PC-3 (cell line): Measurements from ENCODE around the gene USP46. TPM values are rescaled to one million over a fixed set of nuclear protein-coding genes. Genes with fewer than 3 reads are reported as not detected.

Source experiments
- ATAC-seq: fragments of 200-7000 bp; cut with Tn5 transposase; 2 replicates; pipeline ENCODE4 v1.9.1; 2020; ENCODE audit warnings: mild to moderate bottlenecking, moderate library complexity
- BruUV-seq: library from RNA; stranded (reverse); fragments of 400-500 nt; replicated peaks from 2 replicates; lab custom pipeline; 2021; lab: Mats Ljungman, UMichigan
- CTCF ChIA-PET: fragments of 300-600 bp; sonication (Branson Sonifier 250); formaldehyde crosslinking; loops from one replicate; lab custom pipeline; 2022; ENCODE audit warnings: antibody characterized with exemption; lab: Charles Lee
- POLR2A ChIA-PET: fragments of 300-600 bp; sonication (Branson Sonifier 250); formaldehyde crosslinking; loops from one replicate; lab custom pipeline; 2022; ENCODE audit warnings: antibody characterized with exemption; ENCODE audit not compliant: unreplicated experiment; lab: Charles Lee
- DNase-seq: peaks from one replicate; pipeline ENCODE4 v3.0.0-alpha.2; 2015
- H2AFZ ChIP-seq: fragments of 300-600 bp; sonication (generic); 2 replicates; pipeline ENCODE4 v1.6.0; 2016; ENCODE audit warnings: antibody characterized with exemption, low read length
- H3F3A ChIP-seq: fragments of 300-600 bp; sonication (generic); one replicate; pipeline ENCODE4 v1.6.0; 2017; ENCODE audit warnings: antibody characterized with exemption, low read length, control low read depth, mild to moderate bottlenecking; ENCODE audit not compliant: unreplicated experiment
- H3K27ac ChIP-seq: fragments of 300-600 bp; sonication (generic); 2 replicates; pipeline ENCODE4 v1.5.1; 2016; ENCODE audit warnings: mild to moderate bottlenecking, low read length
- H3K27me3 ChIP-seq: fragments of 300-600 bp; sonication (generic); 2 replicates; pipeline ENCODE4 v1.6.1; 2016; ENCODE audit warnings: low read length, mixed read lengths
- H3K36me3 ChIP-seq: fragments of 300-600 bp; sonication (generic); 2 replicates; pipeline ENCODE4 v1.6.1; 2016; ENCODE audit warnings: low read depth, mixed run types, low read length, mixed read lengths
- H3K4me1 ChIP-seq: fragments of 300-600 bp; sonication (generic); 2 replicates; pipeline ENCODE4 v1.5.1; 2016; ENCODE audit warnings: low read length; ENCODE audit not compliant: insufficient read depth
- H3K4me2 ChIP-seq: fragments of 300-600 bp; sonication (generic); 2 replicates; pipeline ENCODE4 v1.6.0; 2016; ENCODE audit warnings: low read length
- H3K4me3 ChIP-seq: fragments of 300-600 bp; sonication (generic); 2 replicates; pipeline ENCODE4 v1.5.1; 2016; ENCODE audit warnings: mild to moderate bottlenecking, low read length, mixed read lengths
- H3K79me2 ChIP-seq: fragments of 300-600 bp; sonication (generic); 2 replicates; pipeline ENCODE4 v1.6.1; 2017; ENCODE audit warnings: low read length, mixed read lengths
- H3K9ac ChIP-seq: fragments of 300-600 bp; sonication (generic); 2 replicates; pipeline ENCODE4 v1.6.0; 2016; ENCODE audit warnings: mild to moderate bottlenecking, low read length
- H3K9me2 ChIP-seq: fragments of 300-600 bp; sonication (generic); replicated peaks from 2 replicates; pipeline ENCODE4 v1.6.1; 2016; ENCODE audit warnings: mixed run types, low read length, mixed read lengths
- H3K9me3 ChIP-seq: fragments of 300-600 bp; sonication (generic); 2 replicates; pipeline ENCODE4 v1.6.1; 2016; ENCODE audit warnings: low read length, mixed read lengths
- H4K20me1 ChIP-seq: fragments of 300-600 bp; sonication (generic); 2 replicates; pipeline ENCODE4 v1.6.1; 2016; ENCODE audit warnings: low read length, mixed read lengths
- EZH2 ChIP-seq: fragments of 300-600 bp; sonication (generic); IDR thresholded peaks from one replicate; pipeline ENCODE4 v1.6.1; 2017; ENCODE audit warnings: antibody characterized with exemption, mild to moderate bottlenecking, low read length; ENCODE audit not compliant: unreplicated experiment
- EZH2phosphoT487 ChIP-seq: fragments of 300-600 bp; sonication (generic); IDR thresholded peaks from 2 replicates; pipeline ENCODE4 v1.6.1; 2018; ENCODE audit warnings: mild to moderate bottlenecking, antibody characterized with exemption, low read length, borderline replicate concordance
- intact Hi-C: fragments of 100-400 bp; cut with micrococcal nuclease; formaldehyde crosslinking; loops from 2 replicates; pipeline ENCODE4 v1.9.0; 2023
- total RNA-seq: library from RNA; depleted of rRNA; stranded (reverse); fragments of >200 nt; gene quantifications from 2 replicates; pipeline ENCODE4 v1.2.3, GENCODE V29; 2014
- TF ChIP-seq, protein P1 (sequence below): fragments of 300-600 bp; sonication (generic); conservative IDR thresholded peaks from 2 replicates; pipeline ENCODE4 v1.5.1; 2017; ENCODE audit warnings: antibody characterized with exemption, low read depth, mild to moderate bottlenecking, low read length

Gene USP46
- total RNA-seq, 1 experiment from 2014 or later = 9.4 TPM

DNA sequence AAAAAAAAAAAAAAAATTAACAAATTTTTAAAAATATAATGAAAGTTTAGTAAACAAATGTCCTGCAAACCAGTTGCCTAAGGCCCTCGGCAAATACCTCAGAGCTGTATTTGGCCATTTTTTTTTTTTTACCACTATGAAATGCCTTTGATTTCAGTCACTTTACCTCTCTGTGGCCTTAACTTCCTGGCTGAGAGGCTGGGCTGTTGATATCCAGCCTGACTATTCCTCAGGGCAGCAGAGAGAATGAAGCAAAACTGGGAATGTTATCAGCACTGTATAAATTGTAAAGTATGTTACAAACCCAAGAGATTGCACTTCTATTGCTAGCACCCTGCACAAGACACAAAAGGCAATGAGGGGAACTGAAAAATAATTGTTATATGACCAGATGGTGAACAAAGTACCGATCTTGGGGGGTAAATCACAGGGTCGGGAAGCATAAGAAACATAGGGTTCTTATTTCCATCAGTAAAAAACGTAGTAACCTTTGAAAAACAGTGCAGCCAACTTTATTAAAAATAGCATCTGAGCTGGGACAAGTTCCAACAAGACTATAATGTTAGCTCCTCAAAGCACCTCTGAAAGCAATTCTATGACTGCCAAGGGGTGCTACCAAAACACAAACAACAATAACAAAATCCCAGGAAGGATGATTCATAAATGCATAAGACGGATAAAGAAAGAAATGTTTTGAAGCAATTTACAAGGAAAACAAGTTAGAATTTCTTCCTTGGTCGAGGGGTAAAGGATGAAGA lies 18.1 kb downstream of the USP46 start:
- Histone ChIP-seq H2AFZ (no peak overlapping the region), H3K9me2 (no peaks in the 10 kb centered on the region), H3K27me3 (no peaks in the 10 kb centered on the region), H3F3A (no peaks in the 10 kb centered on the region), H3K27ac (no peak overlapping the region), H3K9ac (no peak overlapping the region), H3K4me2 (no peak overlapping the region), H3K4me1 (peaks cover 15% of the 10 kb centered on the region; the same call in 1 of the 2 replicates), H3K36me3 (no peaks in the 10 kb centered on the region), H3K9me3 (no peaks in the 10 kb centered on the region), H4K20me1 (peaks cover 9% of the 10 kb centered on the region; the same call in 1 of the 2 replicates), H3K79me2 (peaks cover 38% of the 10 kb centered on the region), H3K4me3 (no peak overlapping the region)
- TF ChIP-seq EZH2phosphoT487 = no peak
- TF ChIP-seq, protein P1, sequence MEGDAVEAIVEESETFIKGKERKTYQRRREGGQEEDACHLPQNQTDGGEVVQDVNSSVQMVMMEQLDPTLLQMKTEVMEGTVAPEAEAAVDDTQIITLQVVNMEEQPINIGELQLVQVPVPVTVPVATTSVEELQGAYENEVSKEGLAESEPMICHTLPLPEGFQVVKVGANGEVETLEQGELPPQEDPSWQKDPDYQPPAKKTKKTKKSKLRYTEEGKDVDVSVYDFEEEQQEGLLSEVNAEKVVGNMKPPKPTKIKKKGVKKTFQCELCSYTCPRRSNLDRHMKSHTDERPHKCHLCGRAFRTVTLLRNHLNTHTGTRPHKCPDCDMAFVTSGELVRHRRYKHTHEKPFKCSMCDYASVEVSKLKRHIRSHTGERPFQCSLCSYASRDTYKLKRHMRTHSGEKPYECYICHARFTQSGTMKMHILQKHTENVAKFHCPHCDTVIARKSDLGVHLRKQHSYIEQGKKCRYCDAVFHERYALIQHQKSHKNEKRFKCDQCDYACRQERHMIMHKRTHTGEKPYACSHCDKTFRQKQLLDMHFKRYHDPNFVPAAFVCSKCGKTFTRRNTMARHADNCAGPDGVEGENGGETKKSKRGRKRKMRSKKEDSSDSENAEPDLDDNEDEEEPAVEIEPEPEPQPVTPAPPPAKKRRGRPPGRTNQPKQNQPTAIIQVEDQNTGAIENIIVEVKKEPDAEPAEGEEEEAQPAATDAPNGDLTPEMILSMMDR = no peak
- TF ChIP-seq EZH2 = no peak
- intact Hi-C loops = no loop called here
- DNase-seq = no peak
- no peak for ATAC-seq
- BruUV-seq = no TSS peak
- ChIA-PET POLR2A (no interaction called here), CTCF (no interaction called here)

- intact Hi-C loops = no loop called here
- H3K4me2 ChIP-seq = no peak overlapping the region
- H3K79me2 ChIP-seq = peaks cover 23% of the 10 kb centered on the region
- no peaks in the 10 kb centered on the region for H3K36me3 ChIP-seq
- no peaks in the 10 kb centered on the region for H3F3A ChIP-seq
- H3K9ac ChIP-seq = no peak overlapping the region
- BruUV-seq = no TSS peak
- no peak for DNase-seq
- no peaks in the 10 kb centered on the region for H3K27me3 ChIP-seq
- ChIA-PET CTCF (no interaction called here), POLR2A (no interaction called here)
- H3K9me3 ChIP-seq = no peaks in the 10 kb centered on the region
- TF ChIP-seq EZH2 = no peak
- TF ChIP-seq, protein P1 = no peak
- TF ChIP-seq EZH2phosphoT487 = no peak
- peaks cover 15% of the 10 kb centered on the region; the same call in 1 of the 2 replicates for H3K4me1 ChIP-seq
- no peaks in the 10 kb centered on the region for H3K9me2 ChIP-seq
- H2AFZ ChIP-seq = no peak overlapping the region
- no peak for ATAC-seq
- H4K20me1 ChIP-seq = peaks cover 9% of the 10 kb centered on the region; the same call in 1 of the 2 replicates
- no peak overlapping the region for H3K27ac ChIP-seq
- no peak overlapping the region for H3K4me3 ChIP-seq
Measured at GRCh38 chr4:52638717-52639116, 20.4 kb downstream of the USP46 start.

DNA sequence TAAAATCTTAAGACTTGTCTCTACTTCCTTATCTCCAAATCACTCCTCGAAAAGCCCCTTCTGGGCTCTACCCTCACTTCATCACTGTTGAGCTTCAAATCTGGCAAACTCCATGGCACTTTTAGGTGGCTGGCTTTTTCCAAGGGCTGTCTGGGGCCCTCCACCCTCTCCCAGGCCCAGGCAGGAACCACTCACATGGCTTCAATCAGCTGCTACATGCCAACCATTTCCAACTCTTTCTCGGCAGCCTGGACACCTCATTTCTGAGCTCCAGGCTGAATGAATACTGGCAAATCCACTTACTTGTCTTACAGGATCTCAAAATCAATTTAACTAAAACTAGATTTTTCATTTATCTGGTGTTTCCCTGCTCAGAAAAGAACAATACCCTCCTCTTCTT lies 22.0 kb downstream of the USP46 start:
- Histone ChIP-seq H4K20me1 (peaks cover 6% of the 10 kb centered on the region; the same call in 1 of the 2 replicates), H3K79me2 (peaks cover 14% of the 10 kb centered on the region), H3K9me2 (no peaks in the 10 kb centered on the region), H3K36me3 (no peaks in the 10 kb centered on the region), H3K4me2 (no peak overlapping the region), H3K27me3 (no peaks in the 10 kb centered on the region), H3K9me3 (no peaks in the 10 kb centered on the region), H3F3A (no peaks in the 10 kb centered on the region), H3K4me3 (no peak overlapping the region), H2AFZ (no peak overlapping the region), H3K4me1 (peaks cover 11% of the 10 kb centered on the region; the same call in 1 of the 2 replicates), H3K27ac (no peak overlapping the region), H3K9ac (no peak overlapping the region)
- intact Hi-C loops = no loop called here
- DNase-seq (no peak), ATAC-seq (no peak)
- BruUV-seq = no TSS peak
- ChIA-PET POLR2A (no interaction called here), CTCF (no interaction called here)
- TF ChIP-seq EZH2phosphoT487 = no peak
- TF ChIP-seq, protein P1 = no peak
- TF ChIP-seq EZH2 = no peak
